Gastroesophageal sphincter (tissue), 4 donors: ENCODE measurements around the gene BCL2L2. TPM values are rescaled to one million over a fixed set of nuclear protein-coding genes. Genes with fewer than 3 reads are reported as not detected.

Experiments
- ATAC-seq: fragments of 150-250 bp; one replicate; pipeline ENCODE4 v1.9.1; 2016; ENCODE audit warnings: mild to moderate bottlenecking, moderate library complexity
- H3K27ac ChIP-seq, 4 donors: fragments of 200-600 bp; sonication (generic) in 3 of 4; 1 replicate in 3 of 4; 2 replicates in 1 of 4; pipeline ENCODE4 v1.5.1; 2016 to 2019
- H3K27me3 ChIP-seq: fragments of 200-600 bp; sonication (generic); one replicate; pipeline ENCODE4 v1.5.1; 2019
- H3K36me3 ChIP-seq, 2 donors: fragments of 200-600 bp; sonication (generic); one replicate each; pipeline ENCODE4 v1.5.1; 2019; ENCODE audit warnings: control low read depth in 1 of 2
- H3K4me1 ChIP-seq, 3 donors: fragments of 200-600 bp; sonication (generic); 1 replicate in 2 of 3; 2 replicates in 1 of 3; pipeline ENCODE4 v1.5.1; 2016 to 2019; ENCODE audit warnings: control low read depth in 2 of 3
- H3K4me3 ChIP-seq, 2 donors: fragments of 200-600 bp; sonication (generic); one replicate each; pipeline ENCODE4 v1.5.1; 2019; ENCODE audit warnings: mild to moderate bottlenecking in 1 of 2, moderate library complexity in 1 of 2
- H3K9me3 ChIP-seq, 3 donors: fragments of 200-600 bp; sonication (generic); one replicate each; pipeline ENCODE4 v1.5.1; 2017 to 2019; ENCODE audit warnings: control low read depth in 2 of 3
- CTCF ChIP-seq, 4 experiments: fragments of 200-600 bp in 2 of 4; fragments of 450-650 bp in 2 of 4; sonication (generic) in 1 of 4; IDR thresholded peaks; one replicate each; pipeline ENCODE4 v1.5.1; 2017 to 2019; ENCODE audit warnings: antibody characterized with exemption in 4 of 4, mild to moderate bottlenecking in 2 of 4, moderate library complexity in 2 of 4
- EP300 ChIP-seq: sonication (generic); formaldehyde crosslinking; IDR thresholded peaks from one replicate; pipeline ENCODE4 v1.6.1; 2017; ENCODE audit warnings: antibody characterized with exemption, mild to moderate bottlenecking
- POLR2A ChIP-seq, 2 donors: fragments of 450-650 bp; IDR thresholded peaks; one replicate each; pipeline ENCODE4 v1.6.1; 2017; ENCODE audit warnings: antibody characterized with exemption in 2 of 2, mild to moderate bottlenecking in 2 of 2, moderate library complexity in 1 of 2
- POLR2AphosphoS5 ChIP-seq: sonication (generic); formaldehyde crosslinking; IDR thresholded peaks from one replicate; pipeline ENCODE4 v1.6.1; 2017; ENCODE audit warnings: antibody characterized with exemption
- WGBS, 2 donors: methylation state at CpG; one replicate each; pipeline ENCODE4 v1.1.5; 2018; ENCODE audit warnings: low coverage in 1 of 2; 5-methylcytosine and 5-hydroxymethylcytosine counted together
- total RNA-seq, 4 donors: library from RNA; depleted of rRNA; stranded (reverse); fragments of >200 nt; gene quantifications; one replicate each; pipeline ENCODE4 v1.1.0, GENCODE V29; 2016

Gene BCL2L2
- total RNA-seq, 4 donors from 2014 or later: 99.1 to 157 (median 117) TPM

- ATAC-seq: no peak
- H3K27ac ChIP-seq: no peak overlapping the region
- WGBS, 2 donors: 62 to 88% methylated on average over 3 to 4 of the region's 6 CpGs
- no peak overlapping the region for H3K4me3 ChIP-seq
- H3K36me3 ChIP-seq: peaks cover 0 to 45% of the 10 kb centered on the region in 2 donors
- H3K4me1 ChIP-seq: peaks cover 0 to 48% (median 6%) of the 10 kb centered on the region in 3 donors
- H3K27me3 ChIP-seq: no peaks in the 10 kb centered on the region
- no peak for TF ChIP-seq POLR2A (IDR thresholded peaks at IDR 0.05)
- H3K9me3 ChIP-seq: no peaks in the 10 kb centered on the region
Observed at GRCh38 chr14:23355871-23356435, 49.3 kb downstream of the BCL2L2 start.

- WGBS, 2 donors: no CpG with 5 or more reads among the region's 4 CpGs
Observed at GRCh38 chr14:23356662-23357061, 50.0 kb downstream of the BCL2L2 start.

GRCh38 chr14:23357261-23357660 lies 50.6 kb downstream of the BCL2L2 start:
- H3K4me3 ChIP-seq: no peak overlapping the region
- no peak for ATAC-seq
- TF ChIP-seq POLR2A (IDR thresholded peaks at IDR 0.05) (no peak), EP300 (no peak), CTCF (IDR thresholded peaks at IDR 0.05) (no peak)
- H3K9me3 ChIP-seq: no peaks in the 10 kb centered on the region
- H3K27me3 ChIP-seq: no peaks in the 10 kb centered on the region
- H3K27ac ChIP-seq: peak overlapping the region in 1 of 4 donors; percentile 14
- peaks cover 0 to 50% (median under 1%) of the 10 kb centered on the region in 3 donors for H3K4me1 ChIP-seq
- peaks cover 0 to 45% of the 10 kb centered on the region in 2 donors for H3K36me3 ChIP-seq
- 63 to 100% methylated on average over 1 to 2 of the region's 8 CpGs for WGBS, 2 donors

More at GRCh38 chr14:23356662-23357061, 50.0 kb downstream of the BCL2L2 start:
- no peak overlapping the region for H3K27ac ChIP-seq
- H3K27me3 ChIP-seq: no peaks in the 10 kb centered on the region
- H3K4me3 ChIP-seq: no peak overlapping the region
- H3K4me1 ChIP-seq: peaks cover 0 to 50% (median 5%) of the 10 kb centered on the region in 3 donors
- H3K36me3 ChIP-seq: peaks cover 0 to 45% of the 10 kb centered on the region in 2 donors
- TF ChIP-seq POLR2AphosphoS5 (no peak), EP300 (no peak)
- no peaks in the 10 kb centered on the region for H3K9me3 ChIP-seq
- ATAC-seq: no peak

GRCh38 chr14:23358042-23358441 lies 51.4 kb downstream of the BCL2L2 start:
- TF ChIP-seq CTCF (IDR thresholded peaks at IDR 0.05): no peak
- TF ChIP-seq POLR2AphosphoS5: no peak
- TF ChIP-seq EP300: no peak
- no peak for TF ChIP-seq POLR2A (IDR thresholded peaks at IDR 0.05)
- Histone ChIP-seq H3K27me3 (no peaks in the 10 kb centered on the region), H3K36me3 (peaks cover 0 to 45% of the 10 kb centered on the region in 2 donors), H3K27ac (peak overlapping the region in 2 of 4 donors; percentile 33 to 63), H3K4me1 (peaks cover 0 to 51% (median under 1%) of the 10 kb centered on the region in 3 donors), H3K4me3 (no peak overlapping the region), H3K9me3 (no peaks in the 10 kb centered on the region)
- no peak for ATAC-seq
- 67 to 100% methylated on average over 1 to 3 of the region's 3 CpGs for WGBS, 2 donors

- Histone ChIP-seq H3K27ac (peak overlapping the region in 3 of 4 donors; percentile 33 to 63 (median 63)), H3K4me3 (no peak overlapping the region), H3K36me3 (peaks cover 0 to 45% of the 10 kb centered on the region in 2 donors), H3K4me1 (peaks cover 0 to 54% (median 6%) of the 10 kb centered on the region in 3 donors), H3K27me3 (no peaks in the 10 kb centered on the region), H3K9me3 (no peaks in the 10 kb centered on the region)
- 40 to 50% methylated on average over 1 to 3 of the region's 12 CpGs for WGBS, 2 donors
- TF ChIP-seq POLR2AphosphoS5: no peak
- no peak for TF ChIP-seq EP300
- no peak for TF ChIP-seq CTCF (IDR thresholded peaks at IDR 0.05)
- TF ChIP-seq POLR2A (IDR thresholded peaks at IDR 0.05): no peak
- no peak for ATAC-seq
Observed at GRCh38 chr14:23358553-23359166, 52.0 kb downstream of the BCL2L2 start.

GRCh38 chr14:23359167-23359626 lies 52.6 kb downstream of the BCL2L2 start:
- H3K36me3 ChIP-seq: peaks cover 0 to 45% of the 10 kb centered on the region in 2 donors
- H3K27ac ChIP-seq: peak overlapping the region in 3 of 4 donors; percentile 33 to 63 (median 63)
- H3K9me3 ChIP-seq: no peaks in the 10 kb centered on the region
- no peak for ATAC-seq
- no peak for TF ChIP-seq CTCF (IDR thresholded peaks at IDR 0.05)
- no peak for TF ChIP-seq EP300
- no peak for TF ChIP-seq POLR2AphosphoS5
- TF ChIP-seq POLR2A (IDR thresholded peaks at IDR 0.05): no peak
- H3K4me3 ChIP-seq: no peak overlapping the region
- WGBS, 2 donors: no CpG with 5 or more reads among the region's 11 CpGs
- no peaks in the 10 kb centered on the region for H3K27me3 ChIP-seq
- H3K4me1 ChIP-seq: peaks cover 0 to 59% (median 11%) of the 10 kb centered on the region in 3 donors
